Hepatocyte (in vitro differentiated cells): Measurements from ENCODE around the gene EDEM2.

Experiments
- EZH2 ChIP-seq: fragments of 200-600 bp; sonication (generic); IDR thresholded peaks from 2 replicates; pipeline ENCODE4 v1.6.1; 2016; ENCODE audit warnings: antibody characterized with exemption, mild to moderate bottlenecking, borderline replicate concordance
- EZH2phosphoT487 ChIP-seq: fragments of 200-600 bp; sonication (generic); IDR thresholded peaks from one replicate; pipeline ENCODE4 v1.6.1; 2018; ENCODE audit warnings: antibody characterized with exemption, mild to moderate bottlenecking, low read depth, moderate library complexity; ENCODE audit not compliant: unreplicated experiment, severe bottlenecking
- TF ChIP-seq, protein P1 (sequence below): fragments of 200-600 bp; sonication (generic); IDR thresholded peaks from 2 replicates; pipeline ENCODE4 v1.5.1; 2016; ENCODE audit warnings: antibody characterized with exemption, mild to moderate bottlenecking; ENCODE audit not compliant: poor library complexity

DNA sequence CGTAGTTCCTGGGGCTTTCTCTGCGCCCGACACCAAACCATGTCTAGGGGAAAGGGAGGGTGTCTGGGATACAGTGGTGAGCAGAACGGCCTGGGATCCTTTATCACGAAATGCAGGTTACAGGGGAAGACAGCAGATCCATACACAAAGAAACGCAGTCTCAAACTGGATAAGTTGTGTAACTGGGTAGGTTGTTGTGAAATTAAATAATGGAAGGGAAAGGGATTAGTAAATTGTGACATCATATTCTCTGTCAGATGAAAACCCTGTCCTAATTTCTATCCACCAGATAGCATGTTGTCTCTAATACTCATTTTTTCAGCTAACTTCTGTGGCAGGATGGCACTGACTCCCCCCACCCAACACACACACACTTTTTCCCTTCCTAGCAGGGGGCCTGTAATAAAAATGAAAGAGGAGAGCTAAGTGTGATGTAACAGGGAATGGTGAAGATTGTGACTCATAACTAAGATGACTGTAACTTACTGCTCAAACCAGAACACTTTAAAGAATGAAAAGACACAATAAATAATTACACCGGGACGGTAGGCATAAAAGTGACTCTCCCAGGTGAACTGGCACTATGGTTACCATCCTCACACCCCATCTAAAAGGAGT lies 53.8 kb downstream of the EDEM2 start:
- TF ChIP-seq, protein P1, sequence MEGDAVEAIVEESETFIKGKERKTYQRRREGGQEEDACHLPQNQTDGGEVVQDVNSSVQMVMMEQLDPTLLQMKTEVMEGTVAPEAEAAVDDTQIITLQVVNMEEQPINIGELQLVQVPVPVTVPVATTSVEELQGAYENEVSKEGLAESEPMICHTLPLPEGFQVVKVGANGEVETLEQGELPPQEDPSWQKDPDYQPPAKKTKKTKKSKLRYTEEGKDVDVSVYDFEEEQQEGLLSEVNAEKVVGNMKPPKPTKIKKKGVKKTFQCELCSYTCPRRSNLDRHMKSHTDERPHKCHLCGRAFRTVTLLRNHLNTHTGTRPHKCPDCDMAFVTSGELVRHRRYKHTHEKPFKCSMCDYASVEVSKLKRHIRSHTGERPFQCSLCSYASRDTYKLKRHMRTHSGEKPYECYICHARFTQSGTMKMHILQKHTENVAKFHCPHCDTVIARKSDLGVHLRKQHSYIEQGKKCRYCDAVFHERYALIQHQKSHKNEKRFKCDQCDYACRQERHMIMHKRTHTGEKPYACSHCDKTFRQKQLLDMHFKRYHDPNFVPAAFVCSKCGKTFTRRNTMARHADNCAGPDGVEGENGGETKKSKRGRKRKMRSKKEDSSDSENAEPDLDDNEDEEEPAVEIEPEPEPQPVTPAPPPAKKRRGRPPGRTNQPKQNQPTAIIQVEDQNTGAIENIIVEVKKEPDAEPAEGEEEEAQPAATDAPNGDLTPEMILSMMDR, result no peak
- TF ChIP-seq EZH2, result no peak
- no peak for TF ChIP-seq EZH2phosphoT487
